GM23338 (cell line): ENCODE measurements around the gene WIF1. TPM values are rescaled to one million over a fixed set of nuclear protein-coding genes. Genes with fewer than 3 reads are reported as not detected.

Experiments
- ATAC-seq: fragments of 200-7000 bp; cut with Tn5 transposase; 3 replicates; pipeline ENCODE4 v1.9.1; 2020
- DNase-seq: peaks from one replicate; pipeline ENCODE4 v3.0.0-alpha.2; 2015; ENCODE audit warnings: low spot score
- H2AFZ ChIP-seq: fragments of 200-600 bp; sonication (generic); 2 replicates; pipeline ENCODE4 v1.8.0; 2016; ENCODE audit warnings: antibody characterized with exemption, mild to moderate bottlenecking, moderate library complexity
- H3F3A ChIP-seq: fragments of 200-600 bp; sonication (generic); replicated peaks from 2 replicates; pipeline ENCODE4 v1.8.0; 2017; ENCODE audit warnings: antibody characterized with exemption, mixed run types, low read depth
- H3K27ac ChIP-seq: fragments of 200-600 bp; sonication (generic); 2 replicates; pipeline ENCODE4 v1.6.1; 2016; ENCODE audit warnings: low read depth
- H3K27me3 ChIP-seq: fragments of 200-600 bp; sonication (generic); 2 replicates; pipeline ENCODE4 v1.8.0; 2016; ENCODE audit warnings: mild to moderate bottlenecking, mixed run types, moderate library complexity; ENCODE audit not compliant: insufficient read depth
- H3K36me3 ChIP-seq: fragments of 200-600 bp; sonication (generic); 2 replicates; pipeline ENCODE4 v1.8.0; 2016; ENCODE audit warnings: mild to moderate bottlenecking; ENCODE audit not compliant: insufficient read depth
- H3K4me1 ChIP-seq: fragments of 200-600 bp; sonication (generic); 2 replicates; pipeline ENCODE4 v1.8.0; 2016; ENCODE audit warnings: mild to moderate bottlenecking, moderate library complexity; ENCODE audit not compliant: insufficient read depth
- H3K4me2 ChIP-seq: fragments of 200-600 bp; sonication (generic); 2 replicates; pipeline ENCODE4 v1.7.1; 2017; ENCODE audit warnings: mixed run types
- H3K4me3 ChIP-seq: fragments of 200-600 bp; sonication (generic); 2 replicates; pipeline ENCODE4 v1.6.1; 2016; ENCODE audit warnings: mixed run types
- H3K79me2 ChIP-seq: fragments of 200-600 bp; sonication (generic); replicated peaks from 2 replicates; pipeline ENCODE4 v1.8.0; 2017; ENCODE audit warnings: mild to moderate bottlenecking; ENCODE audit not compliant: insufficient read depth
- H3K9me2 ChIP-seq: fragments of 200-600 bp; sonication (generic); 2 replicates; pipeline ENCODE4 v1.8.0; 2017; ENCODE audit not compliant: insufficient read depth
- H4K20me1 ChIP-seq: fragments of 200-600 bp; sonication (generic); replicated peaks from 2 replicates; pipeline ENCODE4 v1.8.0; 2017; ENCODE audit warnings: mild to moderate bottlenecking; ENCODE audit not compliant: insufficient read depth
- H3K27ac Mint-ChIP-seq: 2 replicates; pipeline ENCODE4 v1.8.0; 2020; ENCODE audit warnings: inconsistent platforms, mild to moderate bottlenecking, moderate library complexity, mixed read lengths
- H3K27me3 Mint-ChIP-seq: 3 replicates; pipeline ENCODE4 v1.8.0; 2022; ENCODE audit warnings: low read depth, mild to moderate bottlenecking, moderate library complexity, mixed read lengths, inconsistent platforms; ENCODE audit not compliant: insufficient read depth, poor library complexity
- H3K36me3 Mint-ChIP-seq: 3 replicates; pipeline ENCODE4 v1.8.0; 2021; ENCODE audit warnings: low read depth, mild to moderate bottlenecking, inconsistent platforms, moderate library complexity, mixed read lengths
- H3K4me1 Mint-ChIP-seq: 3 replicates; pipeline ENCODE4 v1.8.0; 2020; ENCODE audit warnings: mild to moderate bottlenecking, inconsistent platforms, mixed read lengths
- H3K4me3 Mint-ChIP-seq: 3 replicates; pipeline ENCODE4 v1.8.0; 2021; ENCODE audit warnings: moderate library complexity, mild to moderate bottlenecking, inconsistent platforms, mixed read lengths
- H3K9me3 Mint-ChIP-seq: 3 replicates; pipeline ENCODE4 v1.8.0; 2020; ENCODE audit warnings: moderate library complexity, mild to moderate bottlenecking, inconsistent platforms, mixed read lengths
- CREB1 ChIP-seq: fragments of 250-450 bp; sonication (Bioruptor Pico); IDR thresholded peaks from 2 replicates; pipeline ENCODE4 v1.5.0; 2020; ENCODE audit warnings: low read depth, mild to moderate bottlenecking, moderate library complexity
- EZH2 ChIP-seq: fragments of 200-600 bp; sonication (generic); IDR thresholded peaks from one replicate; pipeline ENCODE4 v1.8.0; 2017; ENCODE audit warnings: antibody characterized with exemption, mild to moderate bottlenecking, low read depth; ENCODE audit not compliant: unreplicated experiment
- EZH2phosphoT487 ChIP-seq: fragments of 200-600 bp; sonication (generic); IDR thresholded peaks from one replicate; pipeline ENCODE4 v1.8.1; 2018; ENCODE audit warnings: antibody characterized with exemption; ENCODE audit not compliant: unreplicated experiment
- NANOG ChIP-seq: IDR thresholded peaks from 2 replicates; pipeline ENCODE4 v1.6.1; 2016; ENCODE audit warnings: antibody characterized with exemption, borderline replicate concordance
- STAT1 ChIP-seq: IDR thresholded peaks from one replicate; pipeline ENCODE4 v1.6.1; 2016; ENCODE audit warnings: antibody characterized with exemption; ENCODE audit not compliant: unreplicated experiment
- ZNF114 ChIP-seq: fragments of 250-450 bp; sonication (Bioruptor Pico); IDR thresholded peaks from 2 replicates; pipeline ENCODE4 v1.5.0; 2020; ENCODE audit warnings: mild to moderate bottlenecking, moderate library complexity
- ZNF331 ChIP-seq: fragments of 250-450 bp; sonication (Bioruptor Pico); IDR thresholded peaks from 2 replicates; pipeline ENCODE4 v1.5.0; 2020; ENCODE audit warnings: low read depth, mild to moderate bottlenecking, moderate library complexity
- polyA plus RNA-seq: library from polyadenylated mRNA; unstranded; fragments of >200 nt; fragmentation: Nextera tagmentation; extraction: Ambion mirVana; gene quantifications from 2 replicates; pipeline ENCODE4 v1.2.1, GENCODE V29; 2016
- total RNA-seq: library from RNA; depleted of rRNA; stranded (reverse); fragments of >200 nt; shearing (Covaris generic); gene quantifications from 2 replicates; pipeline ENCODE4 v1.2.3, GENCODE V29; 2014
- TF ChIP-seq, protein P1 (sequence below): fragments of 250-450 bp; sonication (Bioruptor Pico); IDR thresholded peaks from 2 replicates; pipeline ENCODE4 v1.5.0; 2020; ENCODE audit warnings: mild to moderate bottlenecking, moderate library complexity
- TF ChIP-seq, protein P2 (sequence below): IDR thresholded peaks from 2 replicates; pipeline ENCODE4 v1.6.1; 2016; ENCODE audit warnings: antibody characterized with exemption

The WIF1 gene
- total and polyA plus RNA-seq, 2 experiments from 2014 or later = 4.1 to 4.2 TPM

DNA sequence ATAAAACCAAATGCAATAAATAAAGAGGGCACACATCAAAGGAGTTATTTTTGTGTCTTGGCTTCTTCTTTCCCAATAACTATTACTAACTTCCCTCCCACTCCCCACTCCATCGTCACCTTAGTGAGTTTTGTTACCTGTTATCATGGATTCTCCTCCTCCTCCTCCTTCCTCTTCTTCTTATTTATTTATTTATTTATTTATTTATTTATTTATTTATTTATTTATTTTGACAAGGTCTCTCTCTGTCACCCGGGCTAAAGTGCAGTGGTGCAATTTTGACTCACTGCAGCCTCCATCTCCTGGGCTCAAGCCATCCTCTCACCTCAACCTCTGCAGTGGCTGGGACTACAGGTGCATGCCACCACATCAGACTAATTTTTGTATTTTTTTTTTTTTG lies 26.4 kb downstream of the WIF1 start (continued):
- TF ChIP-seq, protein P1, sequence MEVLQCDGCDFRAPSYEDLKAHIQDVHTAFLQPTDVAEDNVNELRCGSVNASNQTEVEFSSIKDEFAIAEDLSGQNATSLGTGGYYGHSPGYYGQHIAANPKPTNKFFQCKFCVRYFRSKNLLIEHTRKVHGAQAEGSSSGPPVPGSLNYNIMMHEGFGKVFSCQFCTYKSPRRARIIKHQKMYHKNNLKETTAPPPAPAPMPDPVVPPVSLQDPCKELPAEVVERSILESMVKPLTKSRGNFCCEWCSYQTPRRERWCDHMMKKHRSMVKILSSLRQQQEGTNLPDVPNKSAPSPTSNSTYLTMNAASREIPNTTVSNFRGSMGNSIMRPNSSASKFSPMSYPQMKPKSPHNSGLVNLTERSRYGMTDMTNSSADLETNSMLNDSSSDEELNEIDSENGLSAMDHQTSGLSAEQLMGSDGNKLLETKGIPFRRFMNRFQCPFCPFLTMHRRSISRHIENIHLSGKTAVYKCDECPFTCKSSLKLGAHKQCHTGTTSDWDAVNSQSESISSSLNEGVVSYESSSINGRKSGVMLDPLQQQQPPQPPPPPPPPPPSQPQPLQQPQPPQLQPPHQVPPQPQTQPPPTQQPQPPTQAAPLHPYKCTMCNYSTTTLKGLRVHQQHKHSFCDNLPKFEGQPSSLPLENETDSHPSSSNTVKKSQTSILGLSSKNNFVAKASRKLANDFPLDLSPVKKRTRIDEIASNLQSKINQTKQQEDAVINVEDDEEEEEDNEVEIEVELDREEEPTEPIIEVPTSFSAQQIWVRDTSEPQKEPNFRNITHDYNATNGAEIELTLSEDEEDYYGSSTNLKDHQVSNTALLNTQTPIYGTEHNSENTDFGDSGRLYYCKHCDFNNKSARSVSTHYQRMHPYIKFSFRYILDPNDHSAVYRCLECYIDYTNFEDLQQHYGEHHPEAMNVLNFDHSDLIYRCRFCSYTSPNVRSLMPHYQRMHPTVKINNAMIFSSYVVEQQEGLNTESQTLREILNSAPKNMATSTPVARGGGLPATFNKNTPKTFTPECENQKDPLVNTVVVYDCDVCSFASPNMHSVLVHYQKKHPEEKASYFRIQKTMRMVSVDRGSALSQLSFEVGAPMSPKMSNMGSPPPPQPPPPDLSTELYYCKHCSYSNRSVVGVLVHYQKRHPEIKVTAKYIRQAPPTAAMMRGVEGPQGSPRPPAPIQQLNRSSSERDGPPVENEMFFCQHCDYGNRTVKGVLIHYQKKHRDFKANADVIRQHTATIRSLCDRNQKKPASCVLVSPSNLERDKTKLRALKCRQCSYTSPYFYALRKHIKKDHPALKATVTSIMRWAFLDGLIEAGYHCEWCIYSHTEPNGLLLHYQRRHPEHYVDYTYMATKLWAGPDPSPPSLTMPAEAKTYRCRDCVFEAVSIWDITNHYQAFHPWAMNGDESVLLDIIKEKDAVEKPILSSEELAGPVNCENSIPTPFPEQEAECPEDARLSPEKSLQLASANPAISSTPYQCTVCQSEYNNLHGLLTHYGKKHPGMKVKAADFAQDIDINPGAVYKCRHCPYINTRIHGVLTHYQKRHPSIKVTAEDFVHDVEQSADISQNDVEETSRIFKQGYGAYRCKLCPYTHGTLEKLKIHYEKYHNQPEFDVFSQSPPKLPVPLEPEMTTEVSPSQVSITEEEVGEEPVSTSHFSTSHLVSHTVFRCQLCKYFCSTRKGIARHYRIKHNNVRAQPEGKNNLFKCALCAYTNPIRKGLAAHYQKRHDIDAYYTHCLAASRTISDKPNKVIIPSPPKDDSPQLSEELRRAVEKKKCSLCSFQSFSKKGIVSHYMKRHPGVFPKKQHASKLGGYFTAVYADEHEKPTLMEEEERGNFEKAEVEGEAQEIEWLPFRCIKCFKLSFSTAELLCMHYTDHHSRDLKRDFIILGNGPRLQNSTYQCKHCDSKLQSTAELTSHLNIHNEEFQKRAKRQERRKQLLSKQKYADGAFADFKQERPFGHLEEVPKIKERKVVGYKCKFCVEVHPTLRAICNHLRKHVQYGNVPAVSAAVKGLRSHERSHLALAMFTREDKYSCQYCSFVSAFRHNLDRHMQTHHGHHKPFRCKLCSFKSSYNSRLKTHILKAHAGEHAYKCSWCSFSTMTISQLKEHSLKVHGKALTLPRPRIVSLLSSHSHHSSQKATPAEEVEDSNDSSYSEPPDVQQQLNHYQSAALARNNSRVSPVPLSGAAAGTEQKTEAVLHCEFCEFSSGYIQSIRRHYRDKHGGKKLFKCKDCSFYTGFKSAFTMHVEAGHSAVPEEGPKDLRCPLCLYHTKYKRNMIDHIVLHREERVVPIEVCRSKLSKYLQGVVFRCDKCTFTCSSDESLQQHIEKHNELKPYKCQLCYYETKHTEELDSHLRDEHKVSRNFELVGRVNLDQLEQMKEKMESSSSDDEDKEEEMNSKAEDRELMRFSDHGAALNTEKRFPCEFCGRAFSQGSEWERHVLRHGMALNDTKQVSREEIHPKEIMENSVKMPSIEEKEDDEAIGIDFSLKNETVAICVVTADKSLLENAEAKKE = no peak

- Histone ChIP-seq H2AFZ (no peak overlapping the region), H3F3A (no peaks in the 10 kb centered on the region), H3K36me3 (no peaks in the 10 kb centered on the region), H3K4me3 (no peak overlapping the region), H3K4me2 (no peak overlapping the region), H3K27me3 (no peaks in the 10 kb centered on the region), H3K27ac (no peak overlapping the region), H3K4me1 (0 out of 2 replicates have a peak, but pooled peaks cover 4% of the 10 kb centered on the region), H4K20me1 (no peaks in the 10 kb centered on the region), H3K9me2 (no peaks in the 10 kb centered on the region), H3K79me2 (no peaks in the 10 kb centered on the region)
- DNase-seq (no peak), ATAC-seq (no peak)
- no peaks in the 10 kb centered on the region for H3K4me1 Mint-ChIP-seq
- no peaks in the 10 kb centered on the region for H3K9me3 Mint-ChIP-seq
- no peak overlapping the region for H3K4me3 Mint-ChIP-seq
- no peak overlapping the region for H3K27ac Mint-ChIP-seq
- H3K27me3 Mint-ChIP-seq = no peaks in the 10 kb centered on the region
- no peaks in the 10 kb centered on the region for H3K36me3 Mint-ChIP-seq
- TF ChIP-seq CREB1 = no peak
- TF ChIP-seq ZNF331 (CRISPR knock-in tag) = no peak
- no peak for TF ChIP-seq STAT1
- TF ChIP-seq NANOG = no peak
- TF ChIP-seq EZH2 = no peak
- no peak for TF ChIP-seq ZNF114 (CRISPR knock-in tag)
- TF ChIP-seq EZH2phosphoT487 = no peak
- TF ChIP-seq, protein P2, sequence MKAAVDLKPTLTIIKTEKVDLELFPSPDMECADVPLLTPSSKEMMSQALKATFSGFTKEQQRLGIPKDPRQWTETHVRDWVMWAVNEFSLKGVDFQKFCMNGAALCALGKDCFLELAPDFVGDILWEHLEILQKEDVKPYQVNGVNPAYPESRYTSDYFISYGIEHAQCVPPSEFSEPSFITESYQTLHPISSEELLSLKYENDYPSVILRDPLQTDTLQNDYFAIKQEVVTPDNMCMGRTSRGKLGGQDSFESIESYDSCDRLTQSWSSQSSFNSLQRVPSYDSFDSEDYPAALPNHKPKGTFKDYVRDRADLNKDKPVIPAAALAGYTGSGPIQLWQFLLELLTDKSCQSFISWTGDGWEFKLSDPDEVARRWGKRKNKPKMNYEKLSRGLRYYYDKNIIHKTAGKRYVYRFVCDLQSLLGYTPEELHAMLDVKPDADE = no peak
- TF ChIP-seq, protein P1 = no peak
These were observed 27.5 kb downstream of the WIF1 start for GRCh38 chr12:65093606-65094005.
